HCT116 (cell line): ENCODE measurements around the gene KIAA0930. TPM values are rescaled to one million over a fixed set of nuclear protein-coding genes. Genes with fewer than 3 reads are reported as not detected.

Experiments
- ATAC-seq: fragments of 200-7000 bp; cut with Tn5 transposase; 2 replicates; pipeline ENCODE4 v1.9.1; 2020; ENCODE audit warnings: mild to moderate bottlenecking, moderate library complexity
- BruUV-seq: library from RNA; stranded (reverse); fragments of 400-500 nt; replicated peaks from 2 replicates; lab custom pipeline; 2021; lab: Mats Ljungman, UMichigan
- CTCF ChIA-PET: fragments of 300-600 bp; sonication (Branson Sonifier 250); formaldehyde crosslinking; loops from one replicate; lab custom pipeline; 2021; ENCODE audit warnings: antibody characterized with exemption; lab: Charles Lee
- POLR2A ChIA-PET: fragments of 300-600, 350-600 bp; sonication (Branson Sonifier 250); formaldehyde crosslinking; loops from one replicate; lab custom pipeline; 2021; ENCODE audit warnings: antibody characterized with exemption; lab: Charles Lee
- RAD21 ChIA-PET, 2 experiments: fragments of 300-600 bp; sonication (Branson Sonifier 250); formaldehyde crosslinking; loops; one replicate each; lab custom pipeline; 2023; ENCODE audit warnings: low total read pairs in 2 of 2; ENCODE audit not compliant: uncharacterized antibody in 2 of 2, unreplicated experiment in 2 of 2, low non-redundant PET in 1 of 2; lab: Charles Lee
- DNase-seq: peaks from one replicate; pipeline ENCODE4 v3.0.0-alpha.2; 2010; ENCODE audit warnings: low read depth, low spot score
- H2AFZ ChIP-seq: fragments of 200-600 bp; shearing (Covaris generic), sonication (generic); 2 replicates; pipeline ENCODE4 v1.6.1; 2017; ENCODE audit warnings: low read depth, mixed run types, mixed read lengths, antibody characterized with exemption, low read length; ENCODE audit not compliant: poor library complexity, severe bottlenecking
- H3K27ac ChIP-seq: 2 replicates; pipeline ENCODE4 v1.5.1; 2012; ENCODE audit warnings: low read depth, low read length
- H3K27me3 ChIP-seq: fragments of 200-600 bp; sonication (generic); 2 replicates; pipeline ENCODE4 v1.6.1; 2016; ENCODE audit warnings: mixed run types, low read length, mixed read lengths; ENCODE audit not compliant: insufficient read depth
- H3K36me3 ChIP-seq, 2 experiments: fragments of 200-500 bp in 1 of 2; fragments of 200-600 bp in 1 of 2; sonication (Bioruptor generic) in 1 of 2; sonication (generic) in 1 of 2; 2 replicates each; pipeline versions ENCODE4 v1.5.1 to v1.6.1; 2014 to 2016; ENCODE audit warnings: low read length in 2 of 2, inconsistent platforms in 1 of 2, mixed read lengths in 1 of 2, mixed run types in 1 of 2; ENCODE audit not compliant: insufficient read depth in 2 of 2, control insufficient read depth in 1 of 2
- H3K4me1 ChIP-seq, 2 experiments: fragments of 200-600 bp in 1 of 2; sonication (generic) in 1 of 2; 2 replicates each; pipeline versions ENCODE4 v1.5.1 to v1.6.1; 2012 to 2017; ENCODE audit warnings: low read length in 2 of 2, inconsistent platforms in 1 of 2, mild to moderate bottlenecking in 1 of 2, mixed read lengths in 1 of 2, mixed run types in 1 of 2, moderate library complexity in 1 of 2; ENCODE audit not compliant: insufficient read depth in 2 of 2, control insufficient read depth in 1 of 2
- H3K4me2 ChIP-seq: fragments of 200-600 bp; sonication (generic); 2 replicates; pipeline ENCODE4 v1.6.1; 2017; ENCODE audit warnings: mixed run types, low read length, mixed read lengths
- H3K4me3 ChIP-seq, 2 experiments: fragments of 200-600 bp in 1 of 2; sonication (generic) in 1 of 2; replicated peaks in 1 of 2; 2 replicates each; pipeline ENCODE4 v1.5.1; 2011 to 2016; ENCODE audit warnings: low read length in 2 of 2, control low read depth in 1 of 2, low read depth in 1 of 2, mild to moderate bottlenecking in 1 of 2, mixed read lengths in 1 of 2, mixed run types in 1 of 2
- H3K79me2 ChIP-seq: fragments of 200-600 bp; sonication (generic); 2 replicates; pipeline ENCODE4 v1.6.1; 2017; ENCODE audit warnings: mild to moderate bottlenecking, mixed run types, low read length, moderate library complexity, mixed read lengths; ENCODE audit not compliant: insufficient read depth
- H3K9ac ChIP-seq: fragments of 200-600 bp; sonication (generic); 2 replicates; pipeline ENCODE4 v1.6.1; 2016; ENCODE audit warnings: low read length, mixed read lengths
- H3K9me2 ChIP-seq: fragments of 200-600 bp; sonication (generic), shearing (Covaris generic); 2 replicates; pipeline ENCODE4 v1.6.1; 2017; ENCODE audit warnings: mixed run types, mild to moderate bottlenecking, moderate library complexity; ENCODE audit not compliant: insufficient read depth
- H3K9me3 ChIP-seq, 2 experiments: fragments of 200-500 bp in 1 of 2; fragments of 200-600 bp in 1 of 2; sonication (Bioruptor generic) in 1 of 2; sonication (generic) in 1 of 2; 2 replicates each; pipeline ENCODE4 v1.6.1; 2014 to 2017; ENCODE audit warnings: low read length in 2 of 2, mixed read lengths in 2 of 2, inconsistent platforms in 1 of 2, low read depth in 1 of 2, mild to moderate bottlenecking in 1 of 2, mixed run types in 1 of 2, moderate library complexity in 1 of 2; ENCODE audit not compliant: control insufficient read depth in 1 of 2, insufficient read depth in 1 of 2
- H4K20me1 ChIP-seq: fragments of 200-600 bp; sonication (generic), shearing (Covaris generic); 2 replicates; pipeline ENCODE4 v1.6.1; 2017; ENCODE audit warnings: mixed run types, mild to moderate bottlenecking, moderate library complexity; ENCODE audit not compliant: insufficient read depth
- CEBPB ChIP-seq: IDR thresholded peaks from 2 replicates; pipeline ENCODE4 v1.6.1; 2012; ENCODE audit warnings: low read depth
- EGR1 ChIP-seq: IDR thresholded peaks from 2 replicates; pipeline ENCODE4 v1.6.1; 2012; ENCODE audit warnings: low read depth
- ELF1 ChIP-seq: IDR thresholded peaks from 2 replicates; pipeline ENCODE4 v1.6.1; 2012; ENCODE audit warnings: low read depth, borderline replicate concordance
- EZH2 ChIP-seq: fragments of 200-600 bp; sonication (generic); IDR thresholded peaks from 2 replicates; pipeline ENCODE4 v1.6.1; 2017; ENCODE audit warnings: antibody characterized with exemption, mixed run types
- EZH2phosphoT487 ChIP-seq: fragments of 200-600 bp; IDR thresholded peaks from 2 replicates; pipeline ENCODE4 v1.6.1; 2018; ENCODE audit warnings: antibody characterized with exemption, borderline replicate concordance
- JUND ChIP-seq: IDR thresholded peaks from 2 replicates; pipeline ENCODE4 v1.6.1; 2012
- POLR2A ChIP-seq: IDR thresholded peaks from 2 replicates; pipeline ENCODE4 v1.7.0; 2011; ENCODE audit warnings: borderline replicate concordance; ENCODE audit not compliant: insufficient read depth, insufficient read length; ENCODE audit errors: extremely low read depth
- POLR2AphosphoS5 ChIP-seq: IDR thresholded peaks from 2 replicates; pipeline ENCODE4 v1.6.1; 2011; ENCODE audit warnings: mild to moderate bottlenecking, low read depth, low read length, moderate library complexity
- RAD21 ChIP-seq: IDR thresholded peaks from 2 replicates; pipeline ENCODE4 v1.6.1; 2012; ENCODE audit warnings: low read depth, mild to moderate bottlenecking
- SIN3A ChIP-seq: IDR thresholded peaks from 2 replicates; pipeline ENCODE4 v1.6.1; 2012; ENCODE audit warnings: low read depth
- SP1 ChIP-seq: IDR thresholded peaks from 2 replicates; pipeline ENCODE4 v1.6.1; 2012; ENCODE audit warnings: low read depth
- SRF ChIP-seq: IDR thresholded peaks from 2 replicates; pipeline ENCODE4 v1.6.1; 2012; ENCODE audit warnings: low read depth
- TCF7L2 ChIP-seq: IDR thresholded peaks from 2 replicates; pipeline ENCODE4 v1.7.0; 2011; ENCODE audit warnings: borderline replicate concordance, inconsistent platforms; ENCODE audit not compliant: insufficient read depth, insufficient read length; ENCODE audit errors: extremely low read depth
- YY1 ChIP-seq: IDR thresholded peaks from 2 replicates; pipeline ENCODE4 v1.6.1; 2011; ENCODE audit warnings: low read length, low read depth, moderate library complexity, mild to moderate bottlenecking; ENCODE audit not compliant: insufficient replicate concordance; ENCODE audit errors: extremely low read depth
- ZFX ChIP-seq: fragments of 450-650 bp; IDR thresholded peaks from 2 replicates; pipeline ENCODE4 v1.6.1; 2017
- ZNF274 ChIP-seq: fragments of 200-500 bp; sonication (Bioruptor generic); IDR thresholded peaks from 2 replicates; pipeline ENCODE4 v1.6.1; 2014; ENCODE audit warnings: mild to moderate bottlenecking, low read depth, low read length, inconsistent platforms
- intact Hi-C: fragments of 100-400 bp; cut with micrococcal nuclease; formaldehyde crosslinking; loops from 2 replicates; pipeline ENCODE4 v1.10.0; 2022
- total RNA-seq: library from RNA; stranded (reverse); gene quantifications from one replicate; pipeline ENCODE4 v1.2.1, GENCODE V29; 2021; ENCODE audit not compliant: unreplicated experiment
- TF ChIP-seq, protein P1 (sequence below): IDR thresholded peaks from 2 replicates; pipeline ENCODE4 v1.6.1; 2012; ENCODE audit warnings: low read depth
- TF ChIP-seq, protein P2 (sequence below): IDR thresholded peaks from 2 replicates; pipeline ENCODE4 v1.6.1; 2012
- TF ChIP-seq, protein P3 (sequence below): IDR thresholded peaks from 2 replicates; pipeline ENCODE4 v1.6.1; 2011; ENCODE audit warnings: mild to moderate bottlenecking, low read length, moderate library complexity; ENCODE audit not compliant: insufficient replicate concordance; ENCODE audit errors: extremely low read depth
- TF ChIP-seq, protein P4 (sequence below): IDR thresholded peaks from 2 replicates; pipeline ENCODE4 v1.6.1; 2012

Gene KIAA0930
- total RNA-seq, 1 experiment from 2014 or later: 60.9 TPM

DNA sequence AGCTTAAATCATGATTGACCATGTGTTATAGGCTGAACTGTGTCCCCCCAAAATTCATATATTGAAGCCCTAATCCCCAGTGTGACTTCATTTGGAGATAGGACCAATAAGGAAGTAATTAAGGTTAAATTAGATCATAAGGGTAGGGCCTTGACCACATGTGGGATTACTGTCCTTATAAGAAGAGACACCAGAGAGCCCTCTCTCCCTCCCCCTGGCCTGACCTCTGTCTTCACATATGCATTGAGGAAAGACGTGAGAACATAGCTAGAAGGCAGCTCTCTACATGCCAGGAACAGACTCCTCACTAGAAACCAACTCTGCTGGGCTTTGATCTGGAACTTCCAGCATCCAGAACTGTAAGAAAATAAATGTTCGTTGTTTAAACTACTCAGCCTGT is 90.6 kb downstream of the KIAA0930 start:
- Histone ChIP-seq H2AFZ (no peak overlapping the region), H3K9me3 (no peaks in the 10 kb centered on the region), H3K4me3 (no peak overlapping the region), H3K4me1 (no peaks in the 10 kb centered on the region), H3K9ac (no peak overlapping the region), H3K79me2 (peaks cover 9% of the 10 kb centered on the region; the same call in 1 of the 2 replicates), H3K36me3 (peaks cover 0 to 2% of the 10 kb centered on the region in 2 experiments; a peak in 2 of 4 replicates), H3K4me2 (no peak overlapping the region), H3K27ac (no peak overlapping the region), H3K27me3 (no peaks in the 10 kb centered on the region), H3K9me2 (no peaks in the 10 kb centered on the region), H4K20me1 (no peaks in the 10 kb centered on the region)
- ATAC-seq (no peak), DNase-seq (no peak)
- CTCF ChIA-PET: no interaction called here
- POLR2A ChIA-PET: interaction anchor here (1.2 kb wide), 1 partner anchor 14 kb away, joined by 7 read pairs; the partner anchor contains the start of gene NUP50
- TF ChIP-seq, protein P1, sequence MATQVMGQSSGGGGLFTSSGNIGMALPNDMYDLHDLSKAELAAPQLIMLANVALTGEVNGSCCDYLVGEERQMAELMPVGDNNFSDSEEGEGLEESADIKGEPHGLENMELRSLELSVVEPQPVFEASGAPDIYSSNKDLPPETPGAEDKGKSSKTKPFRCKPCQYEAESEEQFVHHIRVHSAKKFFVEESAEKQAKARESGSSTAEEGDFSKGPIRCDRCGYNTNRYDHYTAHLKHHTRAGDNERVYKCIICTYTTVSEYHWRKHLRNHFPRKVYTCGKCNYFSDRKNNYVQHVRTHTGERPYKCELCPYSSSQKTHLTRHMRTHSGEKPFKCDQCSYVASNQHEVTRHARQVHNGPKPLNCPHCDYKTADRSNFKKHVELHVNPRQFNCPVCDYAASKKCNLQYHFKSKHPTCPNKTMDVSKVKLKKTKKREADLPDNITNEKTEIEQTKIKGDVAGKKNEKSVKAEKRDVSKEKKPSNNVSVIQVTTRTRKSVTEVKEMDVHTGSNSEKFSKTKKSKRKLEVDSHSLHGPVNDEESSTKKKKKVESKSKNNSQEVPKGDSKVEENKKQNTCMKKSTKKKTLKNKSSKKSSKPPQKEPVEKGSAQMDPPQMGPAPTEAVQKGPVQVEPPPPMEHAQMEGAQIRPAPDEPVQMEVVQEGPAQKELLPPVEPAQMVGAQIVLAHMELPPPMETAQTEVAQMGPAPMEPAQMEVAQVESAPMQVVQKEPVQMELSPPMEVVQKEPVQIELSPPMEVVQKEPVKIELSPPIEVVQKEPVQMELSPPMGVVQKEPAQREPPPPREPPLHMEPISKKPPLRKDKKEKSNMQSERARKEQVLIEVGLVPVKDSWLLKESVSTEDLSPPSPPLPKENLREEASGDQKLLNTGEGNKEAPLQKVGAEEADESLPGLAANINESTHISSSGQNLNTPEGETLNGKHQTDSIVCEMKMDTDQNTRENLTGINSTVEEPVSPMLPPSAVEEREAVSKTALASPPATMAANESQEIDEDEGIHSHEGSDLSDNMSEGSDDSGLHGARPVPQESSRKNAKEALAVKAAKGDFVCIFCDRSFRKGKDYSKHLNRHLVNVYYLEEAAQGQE: no peak
- TF ChIP-seq EZH2: no peak
- no peak for TF ChIP-seq SRF
- TF ChIP-seq POLR2AphosphoS5: no peak
- TF ChIP-seq JUND: no peak
- no peak for TF ChIP-seq POLR2A
- TF ChIP-seq ZFX: no peak
- TF ChIP-seq ELF1: no peak
- no peak for TF ChIP-seq EGR1
- TF ChIP-seq CEBPB: no peak
- no peak for TF ChIP-seq EZH2phosphoT487
- TF ChIP-seq RAD21: no peak
- TF ChIP-seq SIN3A: no peak
- TF ChIP-seq, protein P2, sequence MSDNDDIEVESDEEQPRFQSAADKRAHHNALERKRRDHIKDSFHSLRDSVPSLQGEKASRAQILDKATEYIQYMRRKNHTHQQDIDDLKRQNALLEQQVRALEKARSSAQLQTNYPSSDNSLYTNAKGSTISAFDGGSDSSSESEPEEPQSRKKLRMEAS: no peak
- no peak for TF ChIP-seq SP1
- TF ChIP-seq TCF7L2: no peak
- TF ChIP-seq, protein P3, sequence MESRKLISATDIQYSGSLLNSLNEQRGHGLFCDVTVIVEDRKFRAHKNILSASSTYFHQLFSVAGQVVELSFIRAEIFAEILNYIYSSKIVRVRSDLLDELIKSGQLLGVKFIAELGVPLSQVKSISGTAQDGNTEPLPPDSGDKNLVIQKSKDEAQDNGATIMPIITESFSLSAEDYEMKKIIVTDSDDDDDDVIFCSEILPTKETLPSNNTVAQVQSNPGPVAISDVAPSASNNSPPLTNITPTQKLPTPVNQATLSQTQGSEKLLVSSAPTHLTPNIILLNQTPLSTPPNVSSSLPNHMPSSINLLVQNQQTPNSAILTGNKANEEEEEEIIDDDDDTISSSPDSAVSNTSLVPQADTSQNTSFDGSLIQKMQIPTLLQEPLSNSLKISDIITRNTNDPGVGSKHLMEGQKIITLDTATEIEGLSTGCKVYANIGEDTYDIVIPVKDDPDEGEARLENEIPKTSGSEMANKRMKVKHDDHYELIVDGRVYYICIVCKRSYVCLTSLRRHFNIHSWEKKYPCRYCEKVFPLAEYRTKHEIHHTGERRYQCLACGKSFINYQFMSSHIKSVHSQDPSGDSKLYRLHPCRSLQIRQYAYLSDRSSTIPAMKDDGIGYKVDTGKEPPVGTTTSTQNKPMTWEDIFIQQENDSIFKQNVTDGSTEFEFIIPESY: no peak
- TF ChIP-seq YY1: no peak
- TF ChIP-seq ZNF274: no peak
- TF ChIP-seq, protein P4, sequence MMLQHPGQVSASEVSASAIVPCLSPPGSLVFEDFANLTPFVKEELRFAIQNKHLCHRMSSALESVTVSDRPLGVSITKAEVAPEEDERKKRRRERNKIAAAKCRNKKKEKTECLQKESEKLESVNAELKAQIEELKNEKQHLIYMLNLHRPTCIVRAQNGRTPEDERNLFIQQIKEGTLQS: no peak
- RAD21 ChIA-PET: no interaction called here
- BruUV-seq: no TSS peak
- intact Hi-C loops: no loop called here
